ENCODE results near the gene CCDC15. TPM values are rescaled to one million over a fixed set of nuclear protein-coding genes. Genes with fewer than 3 reads are reported as not detected.

CCDC15 gene
- polyA plus RNA-seq, 4 donors = 0.22 to 2.2 (median 0.60) TPM

DNA sequence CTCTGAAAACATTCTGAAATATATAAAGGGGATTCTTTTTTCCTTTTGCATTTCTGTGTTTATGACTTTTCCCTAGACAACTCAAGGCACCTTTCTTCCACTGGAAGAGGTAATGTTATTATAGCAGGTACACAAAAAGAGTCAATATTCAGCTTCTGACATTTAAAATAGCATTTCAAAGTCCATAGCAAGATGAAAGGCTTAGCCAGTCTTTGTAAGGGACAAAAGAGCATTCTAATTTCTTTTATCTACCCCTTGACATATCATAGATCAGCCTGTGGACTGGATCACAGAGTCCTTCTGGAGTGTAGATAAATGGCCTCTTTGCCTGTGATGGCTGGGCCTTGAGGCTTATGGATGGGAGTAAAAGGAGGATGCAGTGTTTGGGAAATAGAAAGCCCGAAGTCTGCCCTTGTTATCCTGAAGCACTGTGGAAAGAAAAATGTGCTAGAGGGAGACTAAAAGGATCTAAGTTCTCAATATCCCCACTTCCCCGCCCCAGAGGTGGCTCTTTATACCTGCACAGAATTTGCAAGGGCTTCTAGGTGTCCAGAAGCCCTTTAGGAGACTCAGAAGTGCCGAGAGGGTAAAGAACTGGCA lies 16.6 kb upstream of the CCDC15 start:
- FAIRE-seq (no peak), DNase-seq (no peak)
- 50 to 77% (median 53%) methylated on average over 3 of the region's 3 CpGs for WGBS, 3 donors
- Histone ChIP-seq H3K36me3 (ENCODE audit: control insufficient read depth in 3 of 3, insufficient read depth in 2 of 3, low read depth in 1 of 3, low read length in 3 of 3) (no peaks in the 10 kb centered on the region), H3K27ac (ENCODE audit: low read depth in 1 of 3, low read length in 2 of 3) (no peak overlapping the region), H3K4me3 (ENCODE audit: low read depth in 1 of 3, low read length in 3 of 3) (no peak overlapping the region), H3K9me3 (ENCODE audit: control insufficient read depth in 2 of 2, insufficient read depth in 1 of 2, low read depth in 1 of 2, low read length in 1 of 2) (no peaks in the 10 kb centered on the region), H3K4me1 (ENCODE audit: control insufficient read depth in 3 of 3, insufficient read depth in 2 of 3, low read depth in 1 of 3, low read length in 2 of 3) (no peaks in the 10 kb centered on the region), H3K27me3 (ENCODE audit: control insufficient read depth in 3 of 3, insufficient read depth in 3 of 3, low read length in 3 of 3) (peaks cover 0 to 3% (median 0%) of the 10 kb centered on the region in 3 donors)

DNA sequence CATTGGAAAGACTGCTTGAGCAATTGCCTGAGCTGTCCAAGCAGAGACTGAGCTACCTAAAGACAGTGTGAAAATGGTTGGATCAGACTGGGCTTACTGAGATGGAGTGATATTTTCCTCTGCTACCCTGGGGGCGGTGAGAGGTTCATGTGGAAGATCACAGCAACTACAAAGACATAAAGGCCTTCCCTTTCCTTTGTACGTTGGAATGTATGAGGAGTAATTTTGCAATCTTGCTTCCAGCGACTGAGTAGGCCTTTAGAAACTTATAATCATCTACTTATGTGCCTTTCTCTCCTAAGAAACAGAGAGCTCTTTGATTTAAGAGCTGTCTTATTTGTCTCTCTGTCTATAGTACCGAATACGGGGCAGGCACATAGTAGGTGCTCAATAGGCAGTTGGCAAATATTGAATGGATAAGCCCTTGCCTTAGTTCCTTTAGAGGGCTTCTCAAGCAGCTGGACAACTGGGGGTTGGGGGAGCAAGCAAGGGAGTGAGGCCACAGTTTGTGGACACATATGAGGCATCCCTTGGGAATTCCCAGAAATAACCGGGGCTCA lies 15.7 kb upstream of the CCDC15 start:
- Histone ChIP-seq H3K4me3 (ENCODE audit: low read depth in 1 of 3, low read length in 3 of 3) (no peak overlapping the region), H3K27me3 (ENCODE audit: control insufficient read depth in 3 of 3, insufficient read depth in 3 of 3, low read length in 3 of 3) (peaks cover 0 to 3% (median 0%) of the 10 kb centered on the region in 3 donors), H3K9me3 (ENCODE audit: control insufficient read depth in 2 of 2, insufficient read depth in 1 of 2, low read depth in 1 of 2, low read length in 1 of 2) (no peaks in the 10 kb centered on the region), H3K4me1 (ENCODE audit: control insufficient read depth in 3 of 3, insufficient read depth in 2 of 3, low read depth in 1 of 3, low read length in 2 of 3) (no peaks in the 10 kb centered on the region), H3K36me3 (ENCODE audit: control insufficient read depth in 3 of 3, insufficient read depth in 2 of 3, low read depth in 1 of 3, low read length in 3 of 3) (no peaks in the 10 kb centered on the region), H3K27ac (ENCODE audit: low read depth in 1 of 3, low read length in 2 of 3) (no peak overlapping the region)
- DNase-seq (no peak), FAIRE-seq (no peak)
- WGBS, 3 donors = 79 to 87% (median 80%) methylated on average over 6 of the region's 6 CpGs

DNA sequence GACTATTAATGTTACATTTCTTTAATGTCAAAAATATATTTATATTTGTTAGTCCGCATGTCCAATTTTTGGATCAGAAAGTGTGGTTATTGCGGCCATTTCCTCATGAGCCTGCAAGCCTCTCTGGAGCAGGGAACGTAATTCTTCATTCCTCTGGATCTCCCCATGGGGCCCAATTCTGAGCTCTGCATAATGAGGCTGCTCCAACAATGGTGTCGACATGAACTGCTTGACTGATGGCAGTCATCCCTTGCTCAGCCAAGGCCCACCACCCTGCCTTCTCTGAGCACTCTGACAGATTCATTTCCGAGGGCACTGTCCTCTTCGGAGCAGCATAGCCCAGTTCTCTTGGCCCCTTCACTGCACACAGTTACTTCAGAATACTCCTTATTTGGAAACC lies 15.0 kb upstream of the CCDC15 start:
- H3K4me1 ChIP-seq (ENCODE audit: control insufficient read depth in 3 of 3, insufficient read depth in 2 of 3, low read depth in 1 of 3, low read length in 2 of 3) = peaks cover 0 to 3% (median 0%) of the 10 kb centered on the region in 3 donors
- DNase-seq = no peak
- no peak overlapping the region for H3K4me3 ChIP-seq (ENCODE audit: low read depth in 1 of 3, low read length in 3 of 3)
- FAIRE-seq = no peak
- no peaks in the 10 kb centered on the region for H3K36me3 ChIP-seq (ENCODE audit: control insufficient read depth in 3 of 3, insufficient read depth in 2 of 3, low read depth in 1 of 3, low read length in 3 of 3)
- no peaks in the 10 kb centered on the region for H3K9me3 ChIP-seq (ENCODE audit: control insufficient read depth in 2 of 2, insufficient read depth in 1 of 2, low read depth in 1 of 2, low read length in 1 of 2)
- no peak overlapping the region for H3K27ac ChIP-seq (ENCODE audit: low read depth in 1 of 3, low read length in 2 of 3)
- peaks cover 0 to 3% (median 0%) of the 10 kb centered on the region in 3 donors for H3K27me3 ChIP-seq (ENCODE audit: control insufficient read depth in 3 of 3, insufficient read depth in 3 of 3, low read length in 3 of 3)
- 87 to 95% (median 91%) methylated on average over 6 of the region's 6 CpGs for WGBS, 3 donors

DNA sequence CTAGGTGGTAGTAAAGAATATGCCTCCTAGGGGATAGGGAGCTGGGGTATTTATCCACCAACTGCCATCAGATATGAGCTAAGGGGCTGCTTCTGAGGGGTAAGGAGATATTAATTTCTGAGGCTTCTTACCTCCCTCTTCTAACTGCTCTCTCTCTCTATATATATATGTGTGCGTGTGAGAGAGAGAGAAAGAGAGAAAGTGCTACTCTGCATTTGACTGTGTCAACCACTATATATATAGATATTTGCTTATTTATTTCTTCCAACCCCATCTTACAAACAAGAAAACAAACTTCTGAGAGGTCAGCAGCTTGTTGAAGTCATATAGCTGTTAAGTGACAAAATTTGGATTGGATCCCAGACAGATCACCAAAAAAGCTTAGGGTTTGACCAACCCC lies 12.3 kb upstream of the CCDC15 start:
- Histone ChIP-seq H3K27ac (ENCODE audit: low read depth in 1 of 3, low read length in 2 of 3) (no peak overlapping the region), H3K4me3 (ENCODE audit: low read depth in 1 of 3, low read length in 3 of 3) (no peak overlapping the region), H3K36me3 (ENCODE audit: control insufficient read depth in 3 of 3, insufficient read depth in 2 of 3, low read depth in 1 of 3, low read length in 3 of 3) (no peaks in the 10 kb centered on the region), H3K4me1 (ENCODE audit: control insufficient read depth in 3 of 3, insufficient read depth in 2 of 3, low read depth in 1 of 3, low read length in 2 of 3) (peaks cover 0 to 5% (median 0%) of the 10 kb centered on the region in 3 donors), H3K9me3 (ENCODE audit: control insufficient read depth in 2 of 2, insufficient read depth in 1 of 2, low read depth in 1 of 2, low read length in 1 of 2) (no peaks in the 10 kb centered on the region), H3K27me3 (ENCODE audit: control insufficient read depth in 3 of 3, insufficient read depth in 3 of 3, low read length in 3 of 3) (no peaks in the 10 kb centered on the region)
- FAIRE-seq (no peak), DNase-seq (no peak)
- WGBS, 3 donors = 67% methylated on average over 1 of the region's 1 CpG; no CpG with 5 or more reads in 1 of the 3 donors

DNA sequence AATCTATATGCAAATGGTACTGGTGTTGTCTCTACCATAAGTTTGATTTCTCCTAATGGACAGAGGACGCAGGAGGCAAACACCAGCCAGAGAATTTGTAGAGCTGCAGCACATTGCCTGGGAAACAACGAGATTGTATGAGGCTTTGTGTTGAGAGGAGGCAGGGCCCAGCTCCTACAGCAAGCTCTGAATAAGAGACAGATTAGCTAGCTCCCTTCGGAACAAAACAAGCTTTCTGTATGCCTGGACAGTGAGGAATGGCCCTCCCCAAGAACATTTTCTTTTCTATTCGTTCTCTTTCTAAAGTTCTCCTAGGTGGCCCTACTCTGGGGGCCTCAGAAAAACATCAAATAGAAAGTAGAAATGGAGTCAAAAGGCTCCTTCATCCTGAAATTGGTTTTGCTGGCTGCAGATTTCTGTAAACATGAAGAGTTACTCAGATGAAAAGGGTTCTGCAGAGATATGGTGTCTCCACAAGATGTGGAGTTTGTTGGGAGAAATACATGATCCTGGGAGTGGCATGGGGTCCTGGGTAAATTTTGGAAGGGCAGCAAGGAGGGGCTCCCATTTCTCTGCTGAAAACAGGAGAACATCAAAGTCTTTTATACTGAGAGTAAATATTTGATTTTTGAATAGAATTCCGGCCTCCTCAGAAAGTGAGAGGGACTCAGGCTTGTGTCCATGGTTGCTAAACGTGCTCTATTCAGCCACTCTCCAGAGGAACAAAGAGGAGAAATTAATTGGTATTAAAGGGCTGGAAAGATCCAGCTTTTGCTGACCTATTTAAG lies 11.3 kb upstream of the CCDC15 start:
- FAIRE-seq (no peak), DNase-seq (no peak)
- Histone ChIP-seq H3K4me3 (ENCODE audit: low read depth in 1 of 3, low read length in 3 of 3) (no peak overlapping the region), H3K9me3 (ENCODE audit: control insufficient read depth in 2 of 2, insufficient read depth in 1 of 2, low read depth in 1 of 2, low read length in 1 of 2) (no peaks in the 10 kb centered on the region), H3K4me1 (ENCODE audit: control insufficient read depth in 3 of 3, insufficient read depth in 2 of 3, low read depth in 1 of 3, low read length in 2 of 3) (peaks cover 0 to 5% (median 0%) of the 10 kb centered on the region in 3 donors), H3K27ac (ENCODE audit: low read depth in 1 of 3, low read length in 2 of 3) (no peak overlapping the region), H3K27me3 (ENCODE audit: control insufficient read depth in 3 of 3, insufficient read depth in 3 of 3, low read length in 3 of 3) (no peaks in the 10 kb centered on the region), H3K36me3 (ENCODE audit: control insufficient read depth in 3 of 3, insufficient read depth in 2 of 3, low read depth in 1 of 3, low read length in 3 of 3) (no peaks in the 10 kb centered on the region)
- 63 to 72% (median 68%) methylated on average over 6 of the region's 6 CpGs for WGBS, 3 donors

DNA sequence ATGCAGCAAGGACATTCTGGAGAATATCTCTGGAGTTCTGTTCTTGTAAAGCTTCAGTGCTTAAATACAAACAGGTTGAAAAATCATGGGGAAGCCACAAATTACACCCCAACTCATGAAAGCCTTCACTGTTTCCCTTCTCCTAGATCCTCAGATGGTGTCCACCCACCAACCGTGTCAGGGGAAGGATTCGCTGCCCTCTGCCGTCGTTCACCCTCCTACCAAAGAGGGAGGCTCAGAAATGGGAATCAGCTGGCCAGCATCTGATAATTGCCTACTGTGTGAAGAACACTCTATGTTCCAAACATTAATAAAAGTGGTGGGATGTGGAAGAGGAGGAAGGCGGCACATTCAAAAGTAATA lies 10.8 kb upstream of the CCDC15 start:
- Histone ChIP-seq H3K36me3 (ENCODE audit: control insufficient read depth in 3 of 3, insufficient read depth in 2 of 3, low read depth in 1 of 3, low read length in 3 of 3) (no peaks in the 10 kb centered on the region), H3K27me3 (ENCODE audit: control insufficient read depth in 3 of 3, insufficient read depth in 3 of 3, low read length in 3 of 3) (no peaks in the 10 kb centered on the region), H3K4me3 (ENCODE audit: low read depth in 1 of 3, low read length in 3 of 3) (no peak overlapping the region), H3K9me3 (ENCODE audit: control insufficient read depth in 2 of 2, insufficient read depth in 1 of 2, low read depth in 1 of 2, low read length in 1 of 2) (no peaks in the 10 kb centered on the region), H3K27ac (ENCODE audit: low read depth in 1 of 3, low read length in 2 of 3) (no peak overlapping the region), H3K4me1 (ENCODE audit: control insufficient read depth in 3 of 3, insufficient read depth in 2 of 3, low read depth in 1 of 3, low read length in 2 of 3) (peaks cover 0 to 5% (median 0%) of the 10 kb centered on the region in 3 donors)
- DNase-seq (no peak), FAIRE-seq (no peak)
- WGBS, 3 donors = 73 to 75% (median 74%) methylated on average over 5 of the region's 5 CpGs

DNA sequence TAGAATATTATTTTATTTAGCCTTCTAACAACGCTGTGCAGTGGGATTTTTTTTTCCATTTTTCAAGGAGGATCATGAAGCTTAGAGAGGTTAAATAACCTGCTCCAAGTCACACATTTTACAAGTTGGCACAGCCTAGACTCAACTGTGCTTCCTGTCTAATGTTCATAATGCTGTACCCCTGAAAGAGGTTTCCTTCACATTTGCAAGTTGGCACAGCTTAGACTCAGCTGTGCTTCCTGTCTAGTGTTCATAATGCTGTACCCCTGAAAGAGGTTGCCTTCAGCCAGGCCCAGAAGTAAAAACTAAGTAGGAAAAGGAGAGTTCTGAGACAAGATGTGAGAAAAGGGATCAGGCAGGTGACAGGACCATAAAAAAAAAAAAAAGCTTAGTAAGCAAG lies 10.3 kb upstream of the CCDC15 start:
- no peaks in the 10 kb centered on the region for H3K36me3 ChIP-seq (ENCODE audit: control insufficient read depth in 3 of 3, insufficient read depth in 2 of 3, low read depth in 1 of 3, low read length in 3 of 3)
- DNase-seq (no peak), FAIRE-seq (no peak)
- no peak overlapping the region for H3K4me3 ChIP-seq (ENCODE audit: low read depth in 1 of 3, low read length in 3 of 3)
- peaks cover 0 to 5% (median 0%) of the 10 kb centered on the region in 3 donors for H3K4me1 ChIP-seq (ENCODE audit: control insufficient read depth in 3 of 3, insufficient read depth in 2 of 3, low read depth in 1 of 3, low read length in 2 of 3)
- H3K9me3 ChIP-seq (ENCODE audit: control insufficient read depth in 2 of 2, insufficient read depth in 1 of 2, low read depth in 1 of 2, low read length in 1 of 2) = no peaks in the 10 kb centered on the region
- no peaks in the 10 kb centered on the region for H3K27me3 ChIP-seq (ENCODE audit: control insufficient read depth in 3 of 3, insufficient read depth in 3 of 3, low read length in 3 of 3)
- no peak overlapping the region for H3K27ac ChIP-seq (ENCODE audit: low read depth in 1 of 3, low read length in 2 of 3)
- 37 to 80% (median 76%) methylated on average over 1 of the region's 1 CpG for WGBS, 3 donors

DNA sequence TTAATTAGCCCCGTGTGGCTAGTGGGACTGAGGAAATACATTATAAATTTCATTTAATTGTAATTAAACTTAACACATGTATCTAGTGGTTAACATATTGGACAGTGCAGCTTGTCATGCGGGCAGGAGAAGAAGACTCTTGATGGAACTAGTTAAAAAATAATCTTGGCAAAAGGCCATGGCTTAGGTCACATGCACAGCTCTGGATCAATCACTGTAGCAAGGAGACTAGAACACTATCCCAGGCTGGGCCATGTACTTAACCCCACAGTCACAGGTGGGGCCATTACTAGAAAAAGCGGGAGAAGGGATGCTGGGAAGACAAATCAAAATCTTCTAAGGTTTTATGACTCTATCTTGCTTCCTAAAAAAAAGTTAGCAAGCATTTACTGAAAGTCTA lies 9.4 kb upstream of the CCDC15 start:
- Histone ChIP-seq H3K27me3 (ENCODE audit: control insufficient read depth in 3 of 3, insufficient read depth in 3 of 3, low read length in 3 of 3) (no peaks in the 10 kb centered on the region), H3K4me3 (ENCODE audit: low read depth in 1 of 3, low read length in 3 of 3) (no peak overlapping the region), H3K4me1 (ENCODE audit: control insufficient read depth in 3 of 3, insufficient read depth in 2 of 3, low read depth in 1 of 3, low read length in 2 of 3) (peaks cover 0 to 5% (median 0%) of the 10 kb centered on the region in 3 donors), H3K36me3 (ENCODE audit: control insufficient read depth in 3 of 3, insufficient read depth in 2 of 3, low read depth in 1 of 3, low read length in 3 of 3) (no peaks in the 10 kb centered on the region), H3K27ac (ENCODE audit: low read depth in 1 of 3, low read length in 2 of 3) (no peak overlapping the region), H3K9me3 (ENCODE audit: control insufficient read depth in 2 of 2, insufficient read depth in 1 of 2, low read depth in 1 of 2, low read length in 1 of 2) (no peaks in the 10 kb centered on the region)
- DNase-seq (peak in 1 of 2 donors; percentile 22), FAIRE-seq (no peak)
- 68 to 80% (median 77%) methylated on average over 3 of the region's 3 CpGs for WGBS, 3 donors
